Tibial nerve (tissue), 3 donors: ENCODE measurements around the gene CCDC175.

ENCODE experiments used
- POLR2A ChIP-seq, 2 donors: fragments of 450-650 bp; IDR thresholded peaks; one replicate each; pipeline ENCODE4 v1.6.1; 2017; ENCODE audit warnings: antibody characterized with exemption in 2 of 2, mild to moderate bottlenecking in 2 of 2, moderate library complexity in 2 of 2
- TF ChIP-seq, protein P1 (sequence below), 5 experiments: fragments of 200-600 bp in 3 of 5; fragments of 450-650 bp in 2 of 5; sonication (generic) in 3 of 5; IDR thresholded peaks; one replicate each; pipeline ENCODE4 v1.5.1; 2016 to 2019; ENCODE audit warnings: antibody characterized with exemption in 5 of 5, mild to moderate bottlenecking in 3 of 5, moderate library complexity in 2 of 5

DNA sequence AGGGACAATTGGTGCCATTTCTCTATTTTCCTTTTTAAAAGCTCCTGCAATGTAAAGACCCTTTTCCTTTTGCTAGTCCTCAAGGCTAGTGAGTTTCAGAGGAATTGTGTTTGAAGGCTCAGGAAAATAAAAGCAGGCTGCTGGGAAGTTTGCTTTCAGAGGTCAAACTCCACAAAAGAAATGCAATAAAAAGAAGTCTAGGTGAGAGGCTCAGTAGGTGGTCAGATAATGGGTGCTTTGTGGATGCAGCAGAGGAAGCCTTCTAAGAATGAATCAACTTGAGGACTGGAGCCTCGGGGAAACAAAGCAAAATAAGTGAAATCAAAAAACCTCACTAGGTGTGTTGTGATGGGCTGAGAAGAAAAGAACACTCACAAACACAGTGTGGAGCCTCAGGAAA lies 10.3 kb downstream of the CCDC175 start:
- no peak for TF ChIP-seq POLR2A (IDR thresholded peaks at IDR 0.05)
- TF ChIP-seq, protein P1, sequence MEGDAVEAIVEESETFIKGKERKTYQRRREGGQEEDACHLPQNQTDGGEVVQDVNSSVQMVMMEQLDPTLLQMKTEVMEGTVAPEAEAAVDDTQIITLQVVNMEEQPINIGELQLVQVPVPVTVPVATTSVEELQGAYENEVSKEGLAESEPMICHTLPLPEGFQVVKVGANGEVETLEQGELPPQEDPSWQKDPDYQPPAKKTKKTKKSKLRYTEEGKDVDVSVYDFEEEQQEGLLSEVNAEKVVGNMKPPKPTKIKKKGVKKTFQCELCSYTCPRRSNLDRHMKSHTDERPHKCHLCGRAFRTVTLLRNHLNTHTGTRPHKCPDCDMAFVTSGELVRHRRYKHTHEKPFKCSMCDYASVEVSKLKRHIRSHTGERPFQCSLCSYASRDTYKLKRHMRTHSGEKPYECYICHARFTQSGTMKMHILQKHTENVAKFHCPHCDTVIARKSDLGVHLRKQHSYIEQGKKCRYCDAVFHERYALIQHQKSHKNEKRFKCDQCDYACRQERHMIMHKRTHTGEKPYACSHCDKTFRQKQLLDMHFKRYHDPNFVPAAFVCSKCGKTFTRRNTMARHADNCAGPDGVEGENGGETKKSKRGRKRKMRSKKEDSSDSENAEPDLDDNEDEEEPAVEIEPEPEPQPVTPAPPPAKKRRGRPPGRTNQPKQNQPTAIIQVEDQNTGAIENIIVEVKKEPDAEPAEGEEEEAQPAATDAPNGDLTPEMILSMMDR (IDR thresholded peaks at IDR 0.05), result no peak
